Activated naive CD8-positive, alpha-beta T cell treated with anti-CD3 and anti-CD28 coated beads, Interleukin-2, amount 50 U/mL, for 16 hours (primary cell): Measurements from ENCODE around the gene PDZD11.
"Not testable (repeated sequence)": the region's sequence is repeated elsewhere in the genome, so short reads cannot be mapped to it uniquely, and the experiment has no call there.

Source experiments
- DNase-seq: peaks from one replicate; pipeline ENCODE4 v3.0.0-alpha.2; 2020; ENCODE audit warnings: low read depth, low spot score

The PDZD11 gene, protein sequence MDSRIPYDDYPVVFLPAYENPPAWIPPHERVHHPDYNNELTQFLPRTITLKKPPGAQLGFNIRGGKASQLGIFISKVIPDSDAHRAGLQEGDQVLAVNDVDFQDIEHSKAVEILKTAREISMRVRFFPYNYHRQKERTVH

DNA sequence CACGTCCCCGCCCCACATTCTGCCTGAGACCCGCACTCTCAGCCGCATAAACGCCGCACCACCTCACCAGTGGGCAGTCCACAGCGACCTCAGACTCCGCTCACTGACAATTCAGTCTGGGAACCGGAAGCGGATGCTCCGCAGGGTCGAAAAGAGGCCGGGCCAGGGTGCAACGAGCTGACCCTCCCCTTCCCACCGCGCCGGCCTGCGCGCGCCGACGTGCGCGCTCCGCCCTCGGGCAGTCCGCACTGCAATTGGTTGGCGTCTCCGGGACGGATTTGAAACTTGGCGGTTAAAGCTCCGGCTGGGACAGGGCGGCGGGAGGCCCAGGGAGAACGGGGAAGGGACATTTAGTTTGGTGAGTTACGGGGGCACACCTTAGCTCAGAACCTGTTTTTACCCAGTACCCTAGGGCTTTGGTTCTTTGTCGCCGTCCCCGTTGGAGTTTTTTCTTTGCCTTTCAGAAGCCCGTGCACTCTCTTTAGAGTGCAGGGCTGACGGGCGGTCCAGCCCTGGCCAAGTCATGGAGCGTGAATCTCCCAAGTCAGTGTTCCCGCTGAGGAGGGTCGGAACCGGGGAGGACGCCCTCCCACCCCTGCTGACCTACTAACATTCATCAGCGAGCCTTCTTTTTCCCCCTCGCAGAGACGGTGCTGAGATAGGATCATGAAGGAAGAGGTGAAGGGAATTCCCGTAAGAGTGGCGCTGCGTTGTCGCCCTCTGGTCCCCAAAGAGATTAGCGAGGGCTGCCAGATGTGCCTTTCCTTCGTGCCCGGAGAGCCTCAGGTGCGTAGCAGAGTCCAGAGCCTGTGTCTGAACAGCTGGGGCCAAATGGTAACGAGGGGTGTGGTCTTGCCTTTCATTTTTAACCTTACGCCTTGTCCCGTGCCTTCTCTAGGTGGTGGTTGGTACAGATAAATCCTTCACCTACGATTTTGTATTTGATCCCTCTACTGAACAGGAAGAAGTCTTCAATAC lies at the start of gene PDZD11, which contains the start of gene KIF4A:
Gene PDZD11, minus strand, starts transcription at position 135 of the 978 bp plus-strand sequence. CDS start 586 bp downstream, outside the sequence.
Gene KIF4A, plus strand, starts transcription at position 312 of the 978 bp plus-strand sequence. Its CDS starts 355 bp downstream, at position 667.
- DNase-seq, result peak; percentile 21

DNA sequence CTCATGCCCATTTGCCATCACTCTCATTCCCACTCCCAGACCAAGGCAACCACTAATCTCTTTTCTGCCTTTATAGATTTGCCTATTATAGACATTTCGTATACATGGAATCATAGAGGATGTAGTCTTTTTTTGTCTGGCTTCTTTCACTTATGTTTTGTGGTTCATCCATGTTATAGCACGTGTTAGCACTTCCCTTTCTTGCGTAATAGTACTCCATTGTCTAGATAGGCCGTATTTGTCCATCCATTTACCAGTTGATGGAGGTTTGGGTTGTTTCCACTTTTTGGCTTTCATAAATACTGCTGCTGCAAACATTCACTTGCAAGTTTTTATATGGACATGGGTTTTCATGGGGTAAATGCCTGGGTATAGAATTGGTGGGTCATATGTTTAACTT lies 48.6 kb upstream of the PDZD11 start:
- no peak for DNase-seq

DNA sequence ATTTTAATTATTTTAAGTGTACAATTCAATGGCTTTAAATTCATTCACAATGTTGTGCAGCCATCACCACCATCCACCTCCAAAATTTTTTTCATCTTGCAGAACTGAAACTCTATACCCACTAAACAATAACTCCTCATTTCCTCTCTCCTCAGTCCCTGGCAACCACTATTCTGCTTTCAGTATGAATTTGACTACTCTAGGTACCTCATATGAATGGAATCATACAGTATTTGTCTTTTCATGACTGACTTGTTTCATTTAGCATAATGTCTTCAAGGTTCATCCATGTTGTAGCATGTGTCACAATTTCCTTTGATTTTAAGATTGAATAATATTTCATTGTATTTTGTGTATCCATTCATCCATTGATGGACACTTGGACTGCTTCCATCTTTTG lies 47.0 kb upstream of the PDZD11 start:
- no peak for DNase-seq

DNA sequence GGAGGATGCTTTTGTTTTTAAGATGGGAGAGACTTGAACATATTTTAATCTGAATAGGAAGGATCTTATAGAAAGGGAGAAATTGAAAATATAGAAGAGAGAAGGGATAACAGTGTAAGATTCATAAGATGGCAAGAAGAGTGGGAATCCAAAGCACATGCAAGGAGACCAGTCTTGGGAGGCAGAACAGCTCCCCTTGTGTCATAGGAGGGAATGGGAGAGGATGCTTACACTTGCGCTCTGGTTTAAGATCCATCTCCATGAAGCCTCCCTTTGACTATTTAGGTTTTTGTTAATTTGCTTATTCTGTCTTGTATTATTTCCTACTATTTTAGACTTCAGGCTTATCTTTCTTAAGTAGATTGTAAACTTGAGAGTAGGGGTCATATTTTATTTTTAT lies 42.9 kb upstream of the PDZD11 start:
- no peak for DNase-seq

DNA sequence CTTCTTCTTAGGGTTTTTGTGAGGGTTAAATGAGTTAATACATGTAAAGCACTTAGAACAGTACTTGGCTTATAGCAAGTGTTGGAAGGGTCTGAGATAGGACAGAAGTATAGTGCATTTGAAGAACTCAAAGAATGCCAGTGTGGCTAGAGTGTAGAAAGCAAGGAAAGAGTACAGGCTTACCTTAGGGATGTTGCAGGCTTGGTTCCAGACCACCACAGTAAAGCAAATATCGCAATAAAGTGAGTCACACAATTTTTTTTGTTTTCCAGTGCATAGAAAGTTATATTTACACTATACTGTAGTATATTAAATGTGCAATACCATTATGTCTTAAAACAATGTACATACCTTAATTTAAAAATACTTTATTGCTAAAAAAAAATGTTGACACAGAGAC lies 41.4 kb upstream of the PDZD11 start:
- no peak for DNase-seq

DNA sequence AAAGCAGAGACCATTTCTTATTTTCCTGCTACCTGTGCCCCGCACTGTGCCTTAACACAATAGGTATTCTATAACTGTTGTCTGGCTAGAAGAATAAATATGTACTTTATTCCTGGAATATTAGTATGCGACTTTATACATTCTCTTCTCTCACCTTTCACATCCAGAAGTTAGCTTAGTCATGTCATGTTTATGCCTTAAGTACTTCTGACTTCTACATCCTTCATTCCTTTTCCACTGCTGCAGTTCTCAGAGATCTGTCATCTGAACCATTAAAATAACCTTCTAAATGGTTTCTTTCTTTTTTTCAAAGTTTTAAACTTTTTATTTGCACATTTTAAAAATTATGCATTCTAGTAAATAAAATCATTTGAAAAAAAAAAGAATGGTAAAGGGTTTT lies 34.6 kb upstream of the PDZD11 start:
- no peak for DNase-seq

DNA sequence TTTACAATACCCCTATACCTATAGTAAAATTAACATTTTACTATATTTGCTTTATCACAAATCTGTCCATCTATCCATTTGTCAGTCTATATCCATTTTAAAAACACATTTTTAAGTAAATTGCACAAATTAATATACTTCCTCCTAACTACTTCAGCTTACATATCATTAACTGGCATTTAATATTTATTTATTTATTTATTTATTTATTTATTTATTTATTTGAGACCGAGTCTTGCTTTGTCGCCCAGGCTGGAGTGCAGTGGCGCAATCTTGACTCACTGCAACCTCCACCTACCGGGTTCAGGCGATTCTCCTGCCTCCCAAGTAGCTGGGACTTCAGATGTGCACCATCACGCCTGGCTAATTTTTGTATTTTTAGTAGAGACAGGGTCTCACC lies 33.9 kb upstream of the PDZD11 start:
- DNase-seq, result not testable (repeated sequence)

DNA sequence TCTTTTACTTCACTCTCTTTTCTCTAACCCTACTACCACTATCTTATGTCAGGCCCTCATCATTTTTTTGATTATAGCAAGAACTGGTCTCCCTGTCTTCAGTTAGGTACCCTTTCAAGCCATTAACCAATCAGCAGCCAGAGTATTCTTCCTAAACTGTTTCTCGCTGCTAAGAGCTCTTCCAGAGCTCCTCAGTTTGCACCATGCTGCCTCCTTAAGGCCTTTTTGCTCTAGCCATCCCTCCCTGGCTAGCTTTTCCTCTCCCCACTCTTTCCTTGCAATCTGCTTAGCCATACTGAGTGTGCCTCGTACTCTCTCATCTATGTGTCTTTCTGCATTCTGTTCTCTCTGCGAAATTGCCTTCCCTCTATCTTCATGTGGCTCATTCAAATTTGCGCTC lies 33.1 kb upstream of the PDZD11 start:
- no peak for DNase-seq

DNA sequence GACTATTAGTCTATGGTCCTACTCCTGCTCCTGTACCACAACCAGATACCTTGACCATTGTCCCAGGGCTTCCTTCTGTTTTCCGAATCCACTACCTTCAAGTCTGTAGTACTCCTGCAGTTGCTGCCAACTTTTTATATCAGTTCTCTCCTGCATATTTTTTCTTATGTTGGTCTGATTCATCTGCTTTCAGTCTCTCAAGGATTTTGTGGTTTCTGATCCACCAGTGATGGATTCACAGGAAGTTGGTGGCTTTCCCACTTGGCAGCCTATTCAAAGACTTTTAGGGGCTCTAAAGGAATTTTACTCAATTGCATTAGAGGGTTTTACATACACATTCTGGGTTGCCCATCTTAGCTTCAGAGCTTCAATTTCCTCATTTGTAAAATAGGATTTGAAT lies 23.8 kb upstream of the PDZD11 start:
- no peak for DNase-seq

DNA sequence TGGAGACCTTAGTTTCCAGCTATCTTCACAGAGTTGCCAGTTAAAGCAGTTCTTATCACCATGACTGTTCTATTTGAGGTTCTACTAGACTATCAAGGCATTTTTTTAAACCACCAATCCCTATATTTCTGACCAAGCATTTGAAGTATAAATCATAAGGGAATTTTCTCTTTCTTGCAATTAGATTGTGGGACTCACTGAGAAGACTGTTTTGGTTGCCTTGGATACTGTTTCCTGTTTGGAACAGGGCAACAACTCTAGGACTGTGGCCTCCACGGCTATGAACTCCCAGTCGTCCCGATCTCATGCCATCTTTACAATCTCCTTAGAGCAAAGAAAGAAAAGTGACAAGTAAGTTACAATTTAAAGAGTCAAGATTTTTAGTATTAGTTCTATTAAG lies 12.0 kb upstream of the PDZD11 start:
- DNase-seq, result no peak

DNA sequence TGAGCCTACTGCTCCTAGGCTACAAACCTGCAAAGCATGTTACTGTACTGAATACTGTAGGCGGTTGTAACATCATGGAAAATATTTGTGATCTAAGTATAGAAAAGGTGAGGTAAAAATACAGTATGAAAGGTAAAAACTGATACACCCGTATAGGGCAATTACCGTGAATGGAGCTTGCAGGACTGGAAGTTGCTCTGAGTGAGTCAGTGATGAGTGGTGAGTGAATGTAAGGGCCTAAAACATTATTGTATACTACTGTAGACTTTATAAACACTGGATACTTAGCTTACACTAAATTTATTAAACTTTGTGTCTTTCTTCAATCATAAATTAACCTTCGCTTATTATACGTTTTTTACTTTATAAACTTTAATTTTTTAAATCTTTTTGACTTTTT lies 3.9 kb upstream of the PDZD11 start:
- DNase-seq, result no peak

DNA sequence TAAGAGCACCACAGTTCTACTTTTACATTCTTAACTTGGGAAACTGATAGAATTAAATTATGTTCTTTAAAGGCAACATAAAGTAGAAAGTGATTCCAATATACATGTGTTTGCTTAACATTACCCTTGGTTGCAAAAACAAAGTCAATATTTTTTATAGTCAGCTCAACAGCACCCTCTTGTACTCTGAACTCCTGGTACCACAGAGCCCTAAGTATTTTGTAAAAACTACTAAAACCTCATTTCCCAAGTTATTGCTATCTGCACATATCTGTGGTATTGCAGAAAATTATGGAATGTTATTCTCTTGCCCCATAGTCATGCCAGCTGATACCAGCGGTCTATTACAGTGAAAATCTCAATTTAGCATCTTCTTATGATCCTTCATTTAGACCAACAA lies 3.1 kb upstream of the PDZD11 start:
- no peak for DNase-seq

DNA sequence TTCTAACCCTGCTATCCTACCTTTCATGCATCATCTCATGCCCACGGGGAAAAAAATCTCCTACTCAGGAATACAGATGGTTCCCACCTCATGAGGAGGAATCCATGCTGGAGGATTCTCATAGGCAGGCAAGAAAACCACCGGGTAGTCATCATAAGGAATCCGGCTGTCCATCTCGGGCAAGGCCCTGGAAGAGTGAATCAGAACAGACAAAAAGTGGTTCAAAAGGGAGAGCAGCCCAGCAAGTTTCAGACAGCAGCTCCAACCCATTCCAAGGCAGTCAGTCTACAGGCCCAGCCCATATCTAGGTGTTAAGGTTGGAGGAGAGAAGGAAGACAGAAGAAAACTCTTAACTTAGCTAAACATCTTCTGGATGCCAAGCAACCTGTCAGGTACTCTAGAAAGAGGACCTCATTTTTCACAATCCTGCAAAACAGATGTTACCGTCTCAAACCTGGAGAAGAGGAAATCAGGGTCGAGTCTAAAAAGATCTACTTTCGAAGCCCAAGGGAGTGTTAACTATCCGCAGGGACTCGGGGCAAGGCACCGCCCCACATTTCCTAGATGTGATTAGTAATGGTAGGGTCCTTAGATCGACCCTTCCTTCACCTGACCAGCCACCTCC lies 447 bp downstream of the PDZD11 start:
- DNase-seq, result no peak

DNA sequence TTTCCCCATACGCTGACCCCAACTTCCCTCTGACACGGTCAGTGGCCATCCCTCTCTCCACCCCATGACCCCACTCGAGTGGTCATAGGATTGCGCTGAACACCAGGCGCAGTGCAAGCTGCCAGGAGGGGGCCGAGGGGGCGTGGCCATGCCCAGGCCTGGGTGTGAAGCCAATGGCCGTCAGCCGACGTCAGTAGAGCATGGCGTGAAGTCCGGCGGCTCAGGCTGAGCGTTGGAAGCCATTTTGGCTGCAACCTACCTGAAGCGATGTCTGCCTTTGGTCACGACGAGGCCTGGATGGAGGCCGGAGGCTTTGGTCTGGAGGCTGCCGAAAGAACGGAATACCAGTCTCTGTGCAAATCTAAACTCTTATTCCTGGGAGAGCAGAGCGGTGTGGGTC lies 7.8 kb downstream of the PDZD11 start, which contains the start of gene RAB41:
Gene RAB41, plus strand, starts transcription at position 222 of the 400 bp plus-strand sequence. Its CDS starts 46 bp downstream, at position 268.
- DNase-seq, result no peak

DNA sequence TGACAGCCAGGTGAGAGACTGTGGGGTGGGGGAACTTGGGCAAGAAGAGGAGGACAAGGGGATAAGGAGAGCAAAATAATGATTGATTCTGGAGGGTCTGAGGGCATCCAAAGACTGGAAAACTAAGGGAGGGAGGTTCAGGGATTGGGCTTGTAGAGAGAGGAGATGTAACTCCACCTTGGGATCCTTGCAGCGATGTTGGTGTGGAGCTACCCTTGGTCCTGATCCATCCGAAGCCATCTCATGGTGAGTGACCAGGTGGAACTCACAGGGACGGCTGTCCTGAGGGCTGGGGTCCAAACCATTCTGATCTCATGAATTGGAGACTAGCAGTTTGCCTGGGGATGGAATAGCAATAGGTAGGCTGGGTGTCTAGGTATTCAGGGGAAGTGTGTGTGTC lies 9.2 kb downstream of the PDZD11 start:
- DNase-seq, result no peak

DNA sequence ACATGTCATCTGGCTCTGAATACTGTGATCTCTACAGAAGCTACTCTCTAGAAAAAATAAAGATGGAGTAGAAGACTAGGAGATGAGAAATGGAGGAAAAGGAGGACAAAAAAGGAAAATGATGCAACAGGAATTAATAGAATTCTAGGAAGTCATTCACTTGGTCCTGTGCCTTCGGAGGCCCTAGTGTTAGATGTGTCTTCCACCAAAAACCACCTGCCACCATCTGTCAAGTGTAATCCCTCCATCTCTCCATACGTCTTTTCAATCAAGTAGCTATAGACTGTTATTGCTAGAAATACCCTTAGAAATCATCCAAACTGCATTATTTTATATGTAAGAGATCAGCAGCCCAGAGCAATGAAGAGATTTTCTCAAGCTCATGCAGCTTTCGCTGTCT lies 10.6 kb downstream of the PDZD11 start:
- no peak for DNase-seq

DNA sequence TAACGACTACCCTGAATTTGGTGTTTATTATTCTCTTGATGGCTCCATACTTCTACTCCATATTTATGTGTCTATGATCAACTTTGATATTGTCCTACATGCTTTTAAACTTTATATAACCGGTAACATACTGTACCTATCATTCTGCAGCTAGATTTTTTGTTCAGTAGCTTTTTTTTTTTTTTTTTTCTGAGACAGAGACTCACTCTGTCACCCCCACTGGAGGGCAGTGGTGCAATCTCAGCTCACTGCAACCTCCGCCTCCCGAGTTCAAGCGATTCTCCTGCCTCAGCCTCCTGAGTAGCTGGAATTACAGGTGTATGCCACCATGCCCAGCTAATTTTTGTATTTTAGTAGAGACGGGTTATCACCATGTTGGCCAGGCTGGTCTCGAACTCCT lies 15.7 kb downstream of the PDZD11 start:
- not testable (repeated sequence) for DNase-seq

DNA sequence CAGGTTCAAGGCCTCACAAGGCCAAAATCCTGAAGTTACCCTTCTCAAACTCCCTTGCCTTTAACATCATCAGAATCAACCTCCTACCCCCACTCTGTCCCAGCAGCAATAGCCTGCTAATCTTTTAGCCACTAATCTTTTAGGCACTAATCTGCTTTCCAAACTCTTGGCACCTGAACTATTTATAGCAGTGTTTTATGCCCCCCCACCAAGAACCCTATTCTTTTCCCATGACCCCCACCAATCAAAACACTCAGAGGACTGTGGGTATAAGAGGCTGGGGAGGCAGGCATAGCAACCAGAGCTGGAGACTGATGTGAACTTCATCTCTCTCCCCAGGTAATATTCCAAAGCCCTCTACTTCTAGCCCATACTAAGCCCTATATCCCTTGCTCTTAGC lies 21.7 kb downstream of the PDZD11 start, which contains the start of gene ARR3:
Gene ARR3, plus strand, starts transcription at position 301 of the 400 bp plus-strand sequence. CDS start 1,052 bp downstream, outside the sequence.
- DNase-seq, result no peak

DNA sequence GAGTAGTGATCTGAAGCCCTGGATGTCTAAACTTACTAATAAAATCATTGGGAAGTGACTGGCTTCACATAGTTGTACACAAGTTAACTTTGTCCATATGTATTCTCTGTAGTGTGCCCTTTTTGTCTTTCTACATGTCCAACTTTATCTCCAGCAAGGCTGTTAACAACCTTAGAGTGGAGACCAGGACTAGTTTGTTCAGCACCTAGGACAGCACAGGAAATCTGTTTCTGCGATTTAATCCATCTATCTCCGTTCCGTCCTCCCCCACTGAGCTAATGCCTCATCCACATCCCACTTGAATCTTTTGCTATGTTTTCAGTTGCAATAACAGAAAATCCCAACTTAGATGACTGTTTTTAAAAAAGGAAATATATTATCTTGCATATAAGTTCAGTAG lies 24.9 kb downstream of the PDZD11 start:
- DNase-seq, result no peak

DNA sequence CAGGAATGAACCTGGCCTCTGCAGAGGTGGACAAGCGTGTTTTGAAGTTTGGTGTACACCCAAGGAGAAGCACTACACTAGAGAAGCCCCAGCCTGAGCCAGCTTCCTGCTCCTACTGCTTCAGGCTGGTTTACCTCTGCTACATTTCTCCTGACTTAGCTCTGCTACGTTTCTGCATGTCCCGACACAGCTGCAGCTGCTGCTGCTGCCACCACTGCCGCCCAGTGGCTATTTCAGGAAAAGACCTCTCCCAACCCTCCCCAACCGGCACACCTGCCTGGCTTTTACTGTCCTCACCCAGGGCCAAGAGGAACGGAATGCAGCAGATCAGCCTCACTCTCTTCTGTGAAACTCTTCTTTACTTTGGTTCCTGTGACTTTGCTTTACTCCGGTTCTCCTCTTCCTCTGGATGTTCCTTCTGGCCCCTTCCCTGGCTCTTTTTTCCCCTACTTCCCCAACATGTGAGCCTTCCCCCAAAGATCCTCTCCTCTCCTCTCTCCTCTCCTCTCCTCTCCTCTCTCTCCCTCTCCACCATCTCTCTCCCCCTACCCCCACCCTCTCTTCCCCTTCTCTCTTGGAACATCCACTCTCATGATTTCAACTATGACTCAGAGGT lies 26.7 kb downstream of the PDZD11 start:
- no peak for DNase-seq

DNA sequence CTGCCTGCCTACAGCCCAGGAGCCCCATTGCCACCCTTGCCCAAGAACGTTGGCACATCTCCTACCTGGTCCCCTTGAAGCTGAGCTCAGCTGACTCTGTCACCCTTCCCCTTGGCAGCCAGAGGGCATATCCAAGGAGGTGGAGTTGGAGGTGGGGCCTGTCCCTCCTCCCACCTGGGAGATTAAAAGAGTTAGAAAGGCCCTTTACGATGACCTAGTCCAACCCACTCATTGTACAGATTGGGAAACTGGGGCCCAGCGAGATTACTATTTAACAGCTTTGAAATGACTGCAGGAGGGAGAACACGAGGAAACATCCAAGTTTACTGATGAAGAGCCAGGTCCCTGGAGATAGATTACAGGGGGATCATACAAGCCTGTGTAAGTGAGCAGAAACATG lies 29.6 kb downstream of the PDZD11 start, which contains the start of gene P2RY4:
Gene P2RY4, minus strand, starts transcription at position 101 of the 400 bp plus-strand sequence. CDS start 580 bp downstream, outside the sequence.
- DNase-seq, result no peak
